CD4-positive, alpha-beta T cell (primary cell): Measurements from ENCODE around the gene MACROD2. TPM values are rescaled to one million over a fixed set of nuclear protein-coding genes. Genes with fewer than 3 reads are reported as not detected.

Experiments
- ATAC-seq: fragments of 200-7000 bp; cut with Tn5 transposase; one replicate; pipeline ENCODE4 v1.10.0; 2022; ENCODE audit warnings: mild to moderate bottlenecking; ENCODE audit not compliant: poor library complexity
- CTCF ChIA-PET: fragments of 350-600 bp; sonication (Branson Sonifier 250); formaldehyde crosslinking; loops from one replicate; lab custom pipeline; 2021; ENCODE audit warnings: antibody characterized with exemption, inconsistent platforms; lab: Charles Lee
- POLR2A ChIA-PET: fragments of 350-600 bp; sonication (Branson Sonifier 250); formaldehyde crosslinking; loops from one replicate; lab custom pipeline; 2021; ENCODE audit warnings: antibody characterized with exemption, inconsistent platforms; lab: Charles Lee
- DNase-seq, 14 experiments: peaks; one replicate each; pipeline ENCODE4 v3.0.0-alpha.2; 2013 to 2020; ENCODE audit warnings: mixed read lengths in 2 of 14
- H3K27ac ChIP-seq, 2 donors: one replicate each; pipeline versions ENCODE4 v1.5.1 to v1.7.0; 2013; ENCODE audit warnings: low read length in 2 of 2, low read depth in 1 of 2, mild to moderate bottlenecking in 1 of 2
- H3K27me3 ChIP-seq, 2 experiments: 1 replicate in 1 of 2; 2 replicates in 1 of 2; pipeline versions ENCODE4 v1.6.1 to v1.7.0; 2013; ENCODE audit warnings: low read length in 2 of 2, control low read depth in 1 of 2, mild to moderate bottlenecking in 1 of 2, moderate library complexity in 1 of 2; ENCODE audit not compliant: insufficient read depth in 2 of 2, control insufficient read depth in 1 of 2
- H3K36me3 ChIP-seq: one replicate; pipeline ENCODE4 v1.6.1; 2013; ENCODE audit warnings: low read length, control low read depth; ENCODE audit not compliant: insufficient read depth
- H3K4me1 ChIP-seq: one replicate; pipeline ENCODE4 v1.6.1; 2013; ENCODE audit warnings: low read length, control low read depth; ENCODE audit not compliant: insufficient read depth
- H3K4me3 ChIP-seq: one replicate; pipeline ENCODE4 v1.5.1; 2013; ENCODE audit warnings: mild to moderate bottlenecking, low read length, moderate library complexity
- H3K9me3 ChIP-seq, 2 experiments: 1 replicate in 1 of 2; 2 replicates in 1 of 2; pipeline versions ENCODE4 v1.6.1 to v1.7.0; 2013; ENCODE audit warnings: low read length in 2 of 2, mild to moderate bottlenecking in 2 of 2, control low read depth in 1 of 2, moderate library complexity in 1 of 2; ENCODE audit not compliant: control insufficient read depth in 1 of 2, insufficient read depth in 1 of 2
- H3K27ac Mint-ChIP-seq: one replicate; pipeline ENCODE4 v1.8.0; 2020; ENCODE audit warnings: mixed read lengths
- H3K27me3 Mint-ChIP-seq: one replicate; pipeline ENCODE4 v1.8.0; 2021; ENCODE audit warnings: mixed read lengths
- H3K36me3 Mint-ChIP-seq: one replicate; pipeline ENCODE4 v1.8.0; 2021; ENCODE audit warnings: low read depth, mixed read lengths
- H3K4me1 Mint-ChIP-seq: one replicate; pipeline ENCODE4 v1.8.0; 2021; ENCODE audit warnings: low read depth, mixed read lengths
- H3K4me3 Mint-ChIP-seq: one replicate; pipeline ENCODE4 v1.8.0; 2020; ENCODE audit warnings: mild to moderate bottlenecking, mixed read lengths
- H3K9me3 Mint-ChIP-seq: one replicate; pipeline ENCODE4 v1.8.0; 2020; ENCODE audit warnings: mixed read lengths
- CTCF ChIP-seq: fragments of 200-600 bp; IDR thresholded peaks from one replicate; pipeline ENCODE4 v1.8.0; 2022; ENCODE audit warnings: antibody characterized with exemption, mild to moderate bottlenecking
- intact Hi-C, 2 experiments: fragments of 100-400 bp; cut with DNase I in 1 of 2; cut with micrococcal nuclease in 1 of 2; formaldehyde crosslinking; loops; one replicate each; pipeline versions ENCODE4 v1.15.1 to v1.9.0; 2023 to 2025; cut with DNase I, micrococcal nuclease
- total RNA-seq, 174 experiments: library from RNA in 2 of 174; stranded (reverse) in 2 of 174; gene quantifications; one replicate each; pipeline ENCODE4 v1.2.3 and lab custom pipeline; 2021 to 2026

Gene MACROD2
- total RNA-seq, 2 experiments from 2014 or later: not detected

GRCh38 chr20:15061955-15062354, 1066.6 kb downstream of the MACROD2 start:
- H3K27ac ChIP-seq: no peak overlapping the region
- Mint-ChIP-seq H3K4me3 (no peak overlapping the region), H3K27me3 (no peaks in the 10 kb centered on the region), H3K36me3 (no peaks in the 10 kb centered on the region), H3K4me1 (no peaks in the 10 kb centered on the region), H3K27ac (no peak overlapping the region), H3K9me3 (no peaks in the 10 kb centered on the region)
- no peak for TF ChIP-seq CTCF
- DNase-seq (no peak), ATAC-seq (no peak)
- no peak overlapping the region for H3K4me3 ChIP-seq
- intact Hi-C loops: no loop called here
- CTCF ChIA-PET: no interaction called here
- POLR2A ChIA-PET: interaction anchor here (1.1 kb wide), 1 partner anchor 200 kb away, joined by 3 read pairs; no protein-coding TSS in a partner anchor
- H3K36me3 ChIP-seq: no peaks in the 10 kb centered on the region
- no peaks in the 10 kb centered on the region for H3K4me1 ChIP-seq
- peaks cover 0 to 10% of the 10 kb centered on the region in 2 experiments for H3K9me3 ChIP-seq
- H3K27me3 ChIP-seq: no peaks in the 10 kb centered on the region

DNA sequence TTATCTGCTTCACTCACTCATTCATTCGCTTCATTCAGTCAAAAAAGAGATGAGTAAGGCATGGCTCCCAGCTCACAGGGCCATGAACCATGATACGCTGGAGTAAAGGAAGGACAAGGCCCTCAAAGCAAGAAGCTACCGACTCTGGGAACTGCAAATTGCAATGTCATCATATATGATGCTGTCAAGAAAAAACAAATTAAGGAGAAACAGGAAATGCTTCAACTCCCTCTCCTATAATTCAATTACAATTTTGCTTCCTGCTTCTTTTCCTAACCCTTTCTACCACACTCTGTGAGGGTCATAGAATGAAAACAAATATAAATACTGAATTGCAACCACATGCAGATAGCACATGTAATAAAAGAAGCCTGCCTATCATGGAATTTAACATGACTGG, 1067.8 kb downstream of the MACROD2 start:
- ATAC-seq (no peak), DNase-seq (no peak)
- Histone ChIP-seq H3K27me3 (no peaks in the 10 kb centered on the region), H3K36me3 (no peaks in the 10 kb centered on the region), H3K9me3 (peaks cover 0 to 10% of the 10 kb centered on the region in 2 experiments), H3K4me1 (no peaks in the 10 kb centered on the region), H3K27ac (no peak overlapping the region), H3K4me3 (no peak overlapping the region)
- no peaks in the 10 kb centered on the region for H3K9me3 Mint-ChIP-seq
- TF ChIP-seq CTCF: no peak
- intact Hi-C loops: no loop called here
- POLR2A ChIA-PET: no interaction called here
- no peak overlapping the region for H3K4me3 Mint-ChIP-seq
- no peaks in the 10 kb centered on the region for H3K36me3 Mint-ChIP-seq
- H3K4me1 Mint-ChIP-seq: no peaks in the 10 kb centered on the region
- no peaks in the 10 kb centered on the region for H3K27me3 Mint-ChIP-seq
- CTCF ChIA-PET: no interaction called here
- no peak overlapping the region for H3K27ac Mint-ChIP-seq

GRCh38 chr20:15064741-15065140, 1069.4 kb downstream of the MACROD2 start:
- H3K9me3 Mint-ChIP-seq: peaks cover 6% of the 10 kb centered on the region
- no peaks in the 10 kb centered on the region for H3K27me3 ChIP-seq
- H3K9me3 ChIP-seq: peaks cover 0 to 15% of the 10 kb centered on the region in 2 experiments
- CTCF ChIA-PET: no interaction called here
- intact Hi-C loops: no loop called here
- H3K27me3 Mint-ChIP-seq: no peaks in the 10 kb centered on the region
- H3K4me3 ChIP-seq: no peak overlapping the region
- H3K36me3 Mint-ChIP-seq: no peaks in the 10 kb centered on the region
- no peak overlapping the region for H3K27ac ChIP-seq
- DNase-seq (no peak), ATAC-seq (no peak)
- H3K4me1 Mint-ChIP-seq: no peaks in the 10 kb centered on the region
- H3K4me3 Mint-ChIP-seq: no peak overlapping the region
- no peak overlapping the region for H3K27ac Mint-ChIP-seq
- TF ChIP-seq CTCF: no peak
- POLR2A ChIA-PET: no interaction called here
- no peaks in the 10 kb centered on the region for H3K36me3 ChIP-seq
- no peaks in the 10 kb centered on the region for H3K4me1 ChIP-seq
